Sigmoid colon (tissue), 4 donors: ENCODE measurements around the gene IFNGR1.

Source experiments
- EP300 ChIP-seq, 4 donors: sonication (generic); formaldehyde crosslinking; IDR thresholded peaks; one replicate each; pipeline ENCODE4 v1.6.1; 2017; ENCODE audit warnings: antibody characterized with exemption in 4 of 4
- POLR2AphosphoS5 ChIP-seq, 4 donors: sonication (generic); formaldehyde crosslinking; IDR thresholded peaks; one replicate each; pipeline ENCODE4 v1.6.1; 2017; ENCODE audit warnings: antibody characterized with exemption in 4 of 4

- TF ChIP-seq EP300 (IDR thresholded peaks at IDR 0.05) (no peak), POLR2AphosphoS5 (IDR thresholded peaks at IDR 0.05) (no peak)
Observed at GRCh38 chr6:137236581-137237355, 17.6 kb upstream of the IFNGR1 start.
